H9 (cell line): ENCODE results near the gene CEP112. TPM values are rescaled to one million over a fixed set of nuclear protein-coding genes. Genes with fewer than 3 reads are reported as not detected.

Source experiments
- DNase-seq: peaks from one replicate; pipeline ENCODE4 v3.0.0-alpha.2; 2017
- H2AFZ ChIP-seq: one replicate; pipeline ENCODE4 v1.6.1; 2013; ENCODE audit warnings: mild to moderate bottlenecking, low read length, control low read depth, moderate library complexity
- H2AK5ac ChIP-seq: 2 replicates; pipeline ENCODE4 v1.6.1; 2013; ENCODE audit warnings: low read length, control low read depth, mixed read lengths; ENCODE audit not compliant: insufficient read length
- H2BK120ac ChIP-seq: one replicate; pipeline ENCODE4 v1.6.1; 2013; ENCODE audit warnings: low read depth, mild to moderate bottlenecking, low read length, control low read depth, inconsistent platforms; ENCODE audit not compliant: poor library complexity, severe bottlenecking
- H2BK12ac ChIP-seq: 2 replicates; pipeline ENCODE4 v1.6.1; 2013; ENCODE audit warnings: low read length, control low read depth, mixed read lengths, low read depth; ENCODE audit not compliant: insufficient read length
- H2BK15ac ChIP-seq: 2 replicates; pipeline ENCODE4 v1.6.1; 2013; ENCODE audit warnings: low read depth, low read length, control low read depth
- H2BK20ac ChIP-seq: one replicate; pipeline ENCODE4 v1.6.1; 2013; ENCODE audit warnings: low read depth, mild to moderate bottlenecking, low read length, control low read depth, inconsistent platforms; ENCODE audit not compliant: poor library complexity, severe bottlenecking
- H2BK5ac ChIP-seq: 2 replicates; pipeline ENCODE4 v1.6.1; 2013; ENCODE audit warnings: low read length, control low read depth, mixed read lengths; ENCODE audit not compliant: insufficient read length
- H3K14ac ChIP-seq: 2 replicates; pipeline ENCODE4 v1.6.1; 2013; ENCODE audit warnings: low read length, control low read depth; ENCODE audit not compliant: insufficient read depth
- H3K18ac ChIP-seq: 2 replicates; pipeline ENCODE4 v1.6.1; 2013; ENCODE audit warnings: low read depth, mild to moderate bottlenecking, mixed read lengths, low read length, control low read depth; ENCODE audit not compliant: insufficient read length
- H3K23ac ChIP-seq: 2 replicates; pipeline ENCODE4 v1.6.1; 2013; ENCODE audit warnings: low read length, control low read depth, mixed read lengths, low read depth; ENCODE audit not compliant: insufficient read length
- H3K23me2 ChIP-seq: 2 replicates; pipeline ENCODE4 v1.6.1; 2013; ENCODE audit warnings: low read depth, mild to moderate bottlenecking, mixed read lengths, low read length, control low read depth; ENCODE audit not compliant: insufficient read length, poor library complexity, severe bottlenecking
- H3K27ac ChIP-seq: 2 replicates; pipeline ENCODE4 v1.5.1; 2013; ENCODE audit warnings: low read length, control low read depth, mixed read lengths, low read depth; ENCODE audit not compliant: insufficient read length
- H3K27me3 ChIP-seq: 2 replicates; pipeline ENCODE4 v1.6.1; 2013; ENCODE audit warnings: low read length, control low read depth, inconsistent platforms; ENCODE audit not compliant: insufficient read depth
- H3K4ac ChIP-seq: 2 replicates; pipeline ENCODE4 v1.6.1; 2013; ENCODE audit warnings: low read depth, mild to moderate bottlenecking, control low read depth, inconsistent platforms, low read length, moderate library complexity
- H3K4me1 ChIP-seq: 2 replicates; pipeline ENCODE4 v1.6.1; 2013; ENCODE audit warnings: low read length, control low read depth, inconsistent platforms; ENCODE audit not compliant: insufficient read depth
- H3K4me2 ChIP-seq: 2 replicates; pipeline ENCODE4 v1.6.1; 2013; ENCODE audit warnings: low read length, control low read depth, mixed read lengths; ENCODE audit not compliant: insufficient read length, insufficient read depth
- H3K56ac ChIP-seq: 2 replicates; pipeline ENCODE4 v1.6.1; 2013; ENCODE audit warnings: low read depth, mild to moderate bottlenecking, mixed read lengths, low read length, control low read depth; ENCODE audit not compliant: insufficient read length
- H3K79me1 ChIP-seq: 2 replicates; pipeline ENCODE4 v1.6.1; 2013; ENCODE audit warnings: low read depth, mild to moderate bottlenecking, moderate library complexity, low read length, control low read depth, inconsistent platforms; ENCODE audit not compliant: insufficient read depth, poor library complexity, severe bottlenecking
- H3K79me2 ChIP-seq: 2 replicates; pipeline ENCODE4 v1.6.1; 2013; ENCODE audit warnings: low read length, control low read depth, inconsistent platforms; ENCODE audit not compliant: insufficient read depth
- H3K9ac ChIP-seq: 2 replicates; pipeline ENCODE4 v1.6.1; 2013; ENCODE audit warnings: low read length, control low read depth, mixed read lengths; ENCODE audit not compliant: insufficient read length; ENCODE audit errors: extremely low read depth
- H3K9me3 ChIP-seq: one replicate; pipeline ENCODE4 v1.6.1; 2013; ENCODE audit warnings: low read depth, low read length, inconsistent platforms; ENCODE audit not compliant: control insufficient read depth
- H3T11ph ChIP-seq: one replicate; pipeline ENCODE4 v1.6.1; 2013; ENCODE audit warnings: mild to moderate bottlenecking, low read length, control low read depth, inconsistent platforms
- H4K20me1 ChIP-seq: one replicate; pipeline ENCODE4 v1.6.1; 2013; ENCODE audit not compliant: control insufficient read depth, insufficient read length, insufficient read depth
- H4K5ac ChIP-seq: 2 replicates; pipeline ENCODE4 v1.6.1; 2013; ENCODE audit warnings: low read depth, mild to moderate bottlenecking, mixed read lengths, low read length, control low read depth; ENCODE audit not compliant: insufficient read length
- H4K8ac ChIP-seq: replicated peaks from 2 replicates; pipeline ENCODE4 v1.6.1; 2013; ENCODE audit warnings: low read length, control low read depth, mixed read lengths, low read depth; ENCODE audit not compliant: insufficient read length
- H4K91ac ChIP-seq: 2 replicates; pipeline ENCODE4 v1.6.1; 2013; ENCODE audit warnings: low read depth, mild to moderate bottlenecking, moderate library complexity, mixed read lengths, low read length, control low read depth; ENCODE audit not compliant: insufficient read length
- H3K27ac Mint-ChIP-seq, 3 experiments: 2 replicates in 2 of 3; 3 replicates in 1 of 3; pipeline ENCODE4 v1.8.0; 2020 to 2021; ENCODE audit warnings: mixed read lengths in 3 of 3, mild to moderate bottlenecking in 1 of 3, moderate library complexity in 1 of 3
- H3K27me3 Mint-ChIP-seq: 2 replicates; pipeline ENCODE4 v1.8.0; 2021; ENCODE audit warnings: low read depth, mild to moderate bottlenecking, moderate library complexity, mixed read lengths
- H3K36me3 Mint-ChIP-seq, 3 experiments: 2 replicates in 2 of 3; 3 replicates in 1 of 3; pipeline ENCODE4 v1.8.0; 2020 to 2021; ENCODE audit warnings: low read depth in 3 of 3, mixed read lengths in 3 of 3; ENCODE audit not compliant: insufficient read depth in 1 of 3
- H3K4me1 Mint-ChIP-seq, 2 experiments: 2 replicates each; pipeline ENCODE4 v1.8.0; 2020; ENCODE audit warnings: mixed read lengths in 2 of 2
- H3K4me3 Mint-ChIP-seq, 2 experiments: 2 replicates in 1 of 2; 3 replicates in 1 of 2; pipeline ENCODE4 v1.8.0; 2020 to 2021; ENCODE audit warnings: mild to moderate bottlenecking in 2 of 2, mixed read lengths in 2 of 2, moderate library complexity in 1 of 2
- H3K9me3 Mint-ChIP-seq, 2 experiments: 2 replicates in 1 of 2; 3 replicates in 1 of 2; pipeline ENCODE4 v1.8.0; 2020; ENCODE audit warnings: mild to moderate bottlenecking in 2 of 2, mixed read lengths in 2 of 2, moderate library complexity in 1 of 2
- WGBS: extraction: QIAGEN DNeasy Blood & Tissue Kit; methylation state at CpG from one replicate; pipeline ENCODE4 v1.1.7; 2013; ENCODE audit warnings: missing lambda C conversion rate, low lambda C conversion rate, mixed read lengths; ENCODE audit not compliant: insufficient read length; ENCODE audit errors: extremely low coverage; 5-methylcytosine and 5-hydroxymethylcytosine counted together
- total RNA-seq: library from RNA; stranded (reverse); gene quantifications from 2 replicates; pipeline ENCODE4 v1.2.1, GENCODE V29; 2021
- TF ChIP-seq, protein P1 (sequence below): fragments of 200-600 bp; sonication (generic); conservative IDR thresholded peaks from 3 replicates; pipeline ENCODE4 v1.8.0; 2021; ENCODE audit warnings: antibody characterized with exemption, mild to moderate bottlenecking

CEP112 gene
- total RNA-seq, 1 experiment from 2014 or later = 5.4 TPM

GRCh38 chr17:65759532-65759931, 432.4 kb downstream of the CEP112 start:
- Histone ChIP-seq H3T11ph (no peak overlapping the region), H4K5ac (no peak overlapping the region), H2AK5ac (no peak overlapping the region), H3K4ac (no peak overlapping the region), H3K9me3 (no peaks in the 10 kb centered on the region), H3K4me1 (no peaks in the 10 kb centered on the region), H3K23me2 (no peaks in the 10 kb centered on the region), H4K91ac (no peak overlapping the region), H4K8ac (no peak overlapping the region), H3K79me1 (no peaks in the 10 kb centered on the region), H3K23ac (no peak overlapping the region), H3K27me3 (no peaks in the 10 kb centered on the region), H2AFZ (no peak overlapping the region), H3K27ac (no peak overlapping the region), H2BK12ac (no peak overlapping the region), H3K79me2 (no peaks in the 10 kb centered on the region), H2BK120ac (no peak overlapping the region), H4K20me1 (no peaks in the 10 kb centered on the region), H3K18ac (no peak overlapping the region), H3K4me2 (no peak overlapping the region), H3K56ac (no peak overlapping the region), H3K9ac (no peak overlapping the region), H2BK5ac (no peak overlapping the region), H2BK15ac (no peak overlapping the region), H2BK20ac (no peak overlapping the region), H3K14ac (no peak overlapping the region)
- no CpG with 5 or more reads among the region's 4 CpGs for WGBS
- TF ChIP-seq, protein P1, sequence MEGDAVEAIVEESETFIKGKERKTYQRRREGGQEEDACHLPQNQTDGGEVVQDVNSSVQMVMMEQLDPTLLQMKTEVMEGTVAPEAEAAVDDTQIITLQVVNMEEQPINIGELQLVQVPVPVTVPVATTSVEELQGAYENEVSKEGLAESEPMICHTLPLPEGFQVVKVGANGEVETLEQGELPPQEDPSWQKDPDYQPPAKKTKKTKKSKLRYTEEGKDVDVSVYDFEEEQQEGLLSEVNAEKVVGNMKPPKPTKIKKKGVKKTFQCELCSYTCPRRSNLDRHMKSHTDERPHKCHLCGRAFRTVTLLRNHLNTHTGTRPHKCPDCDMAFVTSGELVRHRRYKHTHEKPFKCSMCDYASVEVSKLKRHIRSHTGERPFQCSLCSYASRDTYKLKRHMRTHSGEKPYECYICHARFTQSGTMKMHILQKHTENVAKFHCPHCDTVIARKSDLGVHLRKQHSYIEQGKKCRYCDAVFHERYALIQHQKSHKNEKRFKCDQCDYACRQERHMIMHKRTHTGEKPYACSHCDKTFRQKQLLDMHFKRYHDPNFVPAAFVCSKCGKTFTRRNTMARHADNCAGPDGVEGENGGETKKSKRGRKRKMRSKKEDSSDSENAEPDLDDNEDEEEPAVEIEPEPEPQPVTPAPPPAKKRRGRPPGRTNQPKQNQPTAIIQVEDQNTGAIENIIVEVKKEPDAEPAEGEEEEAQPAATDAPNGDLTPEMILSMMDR = no peak
- no peak for DNase-seq
- H3K27ac Mint-ChIP-seq = no peak overlapping the region; a peak in 1 of 7 replicates
- H3K4me1 Mint-ChIP-seq = peaks cover 0 to 1% of the 10 kb centered on the region in 2 experiments; a peak in 1 of 4 replicates
- no peak overlapping the region for H3K4me3 Mint-ChIP-seq
- no peaks in the 10 kb centered on the region for H3K36me3 Mint-ChIP-seq
- H3K9me3 Mint-ChIP-seq = no peaks in the 10 kb centered on the region; a peak in 1 of 5 replicates
- H3K27me3 Mint-ChIP-seq = no peaks in the 10 kb centered on the region
